ENCODE results near the gene MRPS22. TPM values are rescaled to one million over a fixed set of nuclear protein-coding genes. Genes with fewer than 3 reads are reported as not detected.

The MRPS22 gene
- total RNA-seq, 2 donors from 2014 or later: 63.3 to 67.9 TPM

DNA sequence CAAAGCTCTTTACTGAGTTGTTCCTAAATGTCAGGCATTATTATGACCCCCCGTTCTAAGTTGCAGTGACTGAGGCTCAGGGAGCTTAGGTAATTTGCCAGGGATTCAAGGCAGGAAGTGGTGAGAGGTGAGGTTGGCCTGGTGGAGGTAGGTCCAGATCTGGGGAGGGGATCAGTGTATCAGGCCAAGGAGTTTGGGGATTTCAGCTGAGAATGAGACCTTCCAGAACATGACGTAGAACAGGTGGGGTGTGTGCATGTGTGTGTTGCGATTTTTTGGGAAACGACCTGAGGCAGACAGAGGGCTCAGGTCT, 41.1 kb upstream of the MRPS22 start:
- no peak overlapping the region for H3K9ac ChIP-seq (ENCODE audit: low read depth in 2 of 2, low read length in 2 of 2)
- TF ChIP-seq CTCF (IDR thresholded peaks at IDR 0.05): no peak

GRCh38 chr3:139303216-139303615, 40.6 kb upstream of the MRPS22 start:
- no peak for DNase-seq
- TF ChIP-seq CTCF (IDR thresholded peaks at IDR 0.05): no peak
- H3K36me3 ChIP-seq: no peaks in the 10 kb centered on the region
- no peaks in the 10 kb centered on the region for H3K27me3 ChIP-seq
- H3K4me3 ChIP-seq: no peak overlapping the region
- H3K9ac ChIP-seq (ENCODE audit: low read depth in 2 of 2, low read length in 2 of 2): no peak overlapping the region
- H3K9me3 ChIP-seq: no peaks in the 10 kb centered on the region
- H3K27ac ChIP-seq: no peak overlapping the region
- intact Hi-C loops (cut with DNase I): no loop called here
- H3K4me1 ChIP-seq: no peaks in the 10 kb centered on the region

More for the DNA sequence above, 41.1 kb upstream of the MRPS22 start:
- intact Hi-C loops (cut with DNase I): no loop called here
- no peaks in the 10 kb centered on the region for H3K36me3 ChIP-seq
- H3K27ac ChIP-seq: no peak overlapping the region
- H3K4me1 ChIP-seq: no peaks in the 10 kb centered on the region
- no peaks in the 10 kb centered on the region for H3K9me3 ChIP-seq
- no peak overlapping the region for H3K4me3 ChIP-seq
- H3K27me3 ChIP-seq: no peaks in the 10 kb centered on the region
- DNase-seq: no peak

GRCh38 chr3:139304383-139304782, 39.4 kb upstream of the MRPS22 start:
- H3K27ac ChIP-seq: no peak overlapping the region
- no peaks in the 10 kb centered on the region for H3K27me3 ChIP-seq
- H3K4me3 ChIP-seq: no peak overlapping the region
- DNase-seq: no peak
- no peak overlapping the region for H3K9ac ChIP-seq (ENCODE audit: low read depth in 2 of 2, low read length in 2 of 2)
- no peak for TF ChIP-seq CTCF (IDR thresholded peaks at IDR 0.05)
- H3K4me1 ChIP-seq: no peaks in the 10 kb centered on the region
- no peaks in the 10 kb centered on the region for H3K36me3 ChIP-seq
- intact Hi-C loops (cut with DNase I): no loop called here
- no peaks in the 10 kb centered on the region for H3K9me3 ChIP-seq

GRCh38 chr3:139306078-139306477, 37.7 kb upstream of the MRPS22 start:
- no peak for DNase-seq
- H3K9me3 ChIP-seq: no peaks in the 10 kb centered on the region
- H3K4me3 ChIP-seq: no peak overlapping the region
- intact Hi-C loops (cut with DNase I): no loop called here
- H3K27ac ChIP-seq: no peak overlapping the region
- H3K27me3 ChIP-seq: no peaks in the 10 kb centered on the region
- no peaks in the 10 kb centered on the region for H3K36me3 ChIP-seq
- H3K4me1 ChIP-seq: no peaks in the 10 kb centered on the region
- H3K9ac ChIP-seq (ENCODE audit: low read depth in 2 of 2, low read length in 2 of 2): no peak overlapping the region
- no peak for TF ChIP-seq CTCF (IDR thresholded peaks at IDR 0.05)

GRCh38 chr3:139307072-139307491, 36.7 kb upstream of the MRPS22 start:
- Histone ChIP-seq H3K27ac (no peak overlapping the region), H3K36me3 (no peaks in the 10 kb centered on the region), H3K9me3 (no peaks in the 10 kb centered on the region), H3K27me3 (no peaks in the 10 kb centered on the region), H3K4me1 (no peaks in the 10 kb centered on the region), H3K4me3 (no peak overlapping the region), H3K9ac (ENCODE audit: low read depth in 2 of 2, low read length in 2 of 2) (no peak overlapping the region)
- DNase-seq: no peak
- intact Hi-C loops (cut with DNase I): no loop called here
- no peak for TF ChIP-seq CTCF (IDR thresholded peaks at IDR 0.05)

Measured in colonic mucosa (tissue), 4 donors.